T-helper 2 cell treated with Interferon-gamma antibody and Interleukin-4, amounts not matched to agents 5 μg/mL and 100 μg/mL, for 36 hours (primary cell): ENCODE measurements around the gene CRLF1.
A peak's percentile ranks its signal among the peaks of the same experiment; 100 is the strongest.

Experiments used
- DNase-seq: peaks from one replicate; pipeline ENCODE4 v3.0.0; 2021; ENCODE audit warnings: low spot score
- H3K27ac Mint-ChIP-seq: one replicate; pipeline ENCODE4 v1.8.0; 2021; ENCODE audit warnings: mild to moderate bottlenecking, mixed read lengths
- H3K27me3 Mint-ChIP-seq: one replicate; pipeline ENCODE4 v1.8.0; 2021; ENCODE audit warnings: low read depth, mixed read lengths
- H3K36me3 Mint-ChIP-seq: one replicate; pipeline ENCODE4 v1.8.0; 2021; ENCODE audit warnings: low read depth, mixed read lengths
- H3K4me1 Mint-ChIP-seq: one replicate; pipeline ENCODE4 v1.8.0; 2021; ENCODE audit warnings: low read depth, mixed read lengths
- H3K4me3 Mint-ChIP-seq: one replicate; pipeline ENCODE4 v1.8.0; 2022; ENCODE audit warnings: mild to moderate bottlenecking, moderate library complexity, mixed read lengths
- H3K9me3 Mint-ChIP-seq: one replicate; pipeline ENCODE4 v1.8.0; 2021; ENCODE audit warnings: mixed read lengths

CRLF1 gene

GRCh38 chr19:18645035-18645511, 38.5 kb upstream of the CRLF1 start:
- H3K4me3 Mint-ChIP-seq, result no peak overlapping the region
- H3K36me3 Mint-ChIP-seq, result no peaks in the 10 kb centered on the region
- no peaks in the 10 kb centered on the region for H3K9me3 Mint-ChIP-seq
- H3K4me1 Mint-ChIP-seq, result no peaks in the 10 kb centered on the region
- no peak for DNase-seq
- no peak overlapping the region for H3K27ac Mint-ChIP-seq
- no peaks in the 10 kb centered on the region for H3K27me3 Mint-ChIP-seq

GRCh38 chr19:18644196-18645034, 37.8 kb upstream of the CRLF1 start:
- Mint-ChIP-seq H3K4me3 (no peak overlapping the region), H3K27ac (no peak overlapping the region), H3K9me3 (no peaks in the 10 kb centered on the region), H3K27me3 (no peaks in the 10 kb centered on the region), H3K4me1 (peaks cover 3% of the 10 kb centered on the region), H3K36me3 (no peaks in the 10 kb centered on the region)
- DNase-seq, result no peak

GRCh38 chr19:18639706-18640243, 33.2 kb upstream of the CRLF1 start:
- Mint-ChIP-seq H3K36me3 (no peaks in the 10 kb centered on the region), H3K27ac (no peak overlapping the region), H3K9me3 (no peaks in the 10 kb centered on the region), H3K27me3 (peaks cover 5% of the 10 kb centered on the region), H3K4me3 (no peak overlapping the region), H3K4me1 (peaks cover 24% of the 10 kb centered on the region)
- no peak for DNase-seq

GRCh38 chr19:18637673-18638630, 31.4 kb upstream of the CRLF1 start:
- no peaks in the 10 kb centered on the region for H3K36me3 Mint-ChIP-seq
- peaks cover 10% of the 10 kb centered on the region for H3K27me3 Mint-ChIP-seq
- peak overlapping the region; percentile 77 for H3K27ac Mint-ChIP-seq
- H3K4me1 Mint-ChIP-seq, result peaks cover 27% of the 10 kb centered on the region
- peak overlapping the region; percentile 90 for H3K4me3 Mint-ChIP-seq
- no peaks in the 10 kb centered on the region for H3K9me3 Mint-ChIP-seq
- no peak for DNase-seq

- H3K4me1 Mint-ChIP-seq, result peaks cover 27% of the 10 kb centered on the region
- no peaks in the 10 kb centered on the region for H3K9me3 Mint-ChIP-seq
- H3K4me3 Mint-ChIP-seq, result peak within 1 kb of the TSS; percentile 90
- H3K27ac Mint-ChIP-seq, result peak within 1 kb of the TSS; percentile 92
- H3K36me3 Mint-ChIP-seq, result no peaks in the 10 kb centered on the region
- no peak for DNase-seq
- peaks cover 10% of the 10 kb centered on the region for H3K27me3 Mint-ChIP-seq
Measured at GRCh38 chr19:18636969-18637629, 30.5 kb upstream of the CRLF1 start, which contains the start of gene KLHL26. Gene KLHL26 (plus strand): TSS chr19:18637028. CDS start chr19:18637055, 27 bp downstream.

GRCh38 chr19:18636183-18636968, 29.8 kb upstream of the CRLF1 start:
- H3K27me3 Mint-ChIP-seq, result peaks cover 10% of the 10 kb centered on the region
- no peaks in the 10 kb centered on the region for H3K36me3 Mint-ChIP-seq
- peaks cover 27% of the 10 kb centered on the region for H3K4me1 Mint-ChIP-seq
- no peaks in the 10 kb centered on the region for H3K9me3 Mint-ChIP-seq
- peak overlapping the region; percentile 90 for H3K4me3 Mint-ChIP-seq
- H3K27ac Mint-ChIP-seq, result peak overlapping the region; percentile 92
- peak; percentile 95 for DNase-seq

- peak overlapping the region; percentile 90 for H3K4me3 Mint-ChIP-seq
- no peaks in the 10 kb centered on the region for H3K36me3 Mint-ChIP-seq
- peaks cover 10% of the 10 kb centered on the region for H3K27me3 Mint-ChIP-seq
- no peaks in the 10 kb centered on the region for H3K9me3 Mint-ChIP-seq
- peak overlapping the region; percentile 92 for H3K27ac Mint-ChIP-seq
- H3K4me1 Mint-ChIP-seq, result peaks cover 27% of the 10 kb centered on the region
- DNase-seq, result no peak
Measured at GRCh38 chr19:18635831-18636182, 29.2 kb upstream of the CRLF1 start.

GRCh38 chr19:18634612-18635297, 28.2 kb upstream of the CRLF1 start:
- Mint-ChIP-seq H3K9me3 (no peaks in the 10 kb centered on the region), H3K4me1 (peaks cover 26% of the 10 kb centered on the region), H3K27ac (no peak overlapping the region), H3K36me3 (no peaks in the 10 kb centered on the region), H3K27me3 (peaks cover 14% of the 10 kb centered on the region), H3K4me3 (no peak overlapping the region)
- DNase-seq, result no peak

- no peaks in the 10 kb centered on the region for H3K9me3 Mint-ChIP-seq
- no peak for DNase-seq
- no peak overlapping the region for H3K27ac Mint-ChIP-seq
- peaks cover 18% of the 10 kb centered on the region for H3K27me3 Mint-ChIP-seq
- no peak overlapping the region for H3K4me3 Mint-ChIP-seq
- H3K4me1 Mint-ChIP-seq, result peaks cover 23% of the 10 kb centered on the region
- no peaks in the 10 kb centered on the region for H3K36me3 Mint-ChIP-seq
Measured at GRCh38 chr19:18633321-18633720, 26.7 kb upstream of the CRLF1 start.

- H3K27ac Mint-ChIP-seq, result peak overlapping the region; percentile 22
- no peak for DNase-seq
- H3K4me1 Mint-ChIP-seq, result no peaks in the 10 kb centered on the region
- peaks cover 10% of the 10 kb centered on the region for H3K27me3 Mint-ChIP-seq
- no peaks in the 10 kb centered on the region for H3K9me3 Mint-ChIP-seq
- H3K36me3 Mint-ChIP-seq, result no peaks in the 10 kb centered on the region
- no peak overlapping the region for H3K4me3 Mint-ChIP-seq
Measured at GRCh38 chr19:18629166-18630088, 22.8 kb upstream of the CRLF1 start.

GRCh38 chr19:18626906-18627305, 20.3 kb upstream of the CRLF1 start:
- H3K4me1 Mint-ChIP-seq, result no peaks in the 10 kb centered on the region
- H3K9me3 Mint-ChIP-seq, result no peaks in the 10 kb centered on the region
- no peak for DNase-seq
- H3K27ac Mint-ChIP-seq, result no peak overlapping the region
- H3K4me3 Mint-ChIP-seq, result no peak overlapping the region
- H3K27me3 Mint-ChIP-seq, result peaks cover 8% of the 10 kb centered on the region
- H3K36me3 Mint-ChIP-seq, result no peaks in the 10 kb centered on the region

GRCh38 chr19:18620902-18621301, 14.3 kb upstream of the CRLF1 start:
- Mint-ChIP-seq H3K4me3 (no peak overlapping the region), H3K27me3 (peaks cover 10% of the 10 kb centered on the region), H3K9me3 (no peaks in the 10 kb centered on the region), H3K27ac (no peak overlapping the region), H3K4me1 (no peaks in the 10 kb centered on the region), H3K36me3 (no peaks in the 10 kb centered on the region)
- DNase-seq, result no peak
